HG03066 (cell line): ENCODE data around the gene BCAR3.

Source experiments
- ATAC-seq: cut with Tn5 transposase; IDR thresholded peaks from one replicate; pipeline ENCODE4 v1.9.1; 2021; ENCODE audit warnings: low read depth; ENCODE audit not compliant: unreplicated experiment

The BCAR3 gene

GRCh38 chr1:93649231-93649630 lies 32.4 kb downstream of the BCAR3 start:
- ATAC-seq: no peak

GRCh38 chr1:93648656-93649055 lies 33.0 kb downstream of the BCAR3 start:
- ATAC-seq: no peak

GRCh38 chr1:93641527-93641926 lies 40.1 kb downstream of the BCAR3 start:
- no peak for ATAC-seq

GRCh38 chr1:93640656-93641440 lies 40.8 kb downstream of the BCAR3 start:
- no peak for ATAC-seq

DNA sequence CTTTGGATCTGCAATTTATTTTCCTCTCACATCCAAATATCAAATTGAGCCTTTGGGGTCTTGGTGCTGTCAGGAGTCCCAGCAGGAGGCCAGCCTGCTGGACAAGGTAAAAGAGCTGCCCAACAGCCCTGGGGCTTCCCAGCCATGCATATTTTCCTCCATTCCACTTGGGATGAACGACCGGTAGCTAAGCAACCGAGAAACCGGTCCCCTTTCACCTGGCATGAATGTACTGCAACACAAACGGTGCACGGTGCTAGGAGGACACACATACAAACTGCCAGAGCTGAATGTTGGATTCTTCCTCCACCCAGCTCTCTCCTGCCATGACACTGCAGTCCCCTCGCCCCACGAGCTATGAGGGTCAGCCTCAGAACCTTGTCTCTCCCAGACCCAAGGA lies 42.7 kb downstream of the BCAR3 start:
- no peak for ATAC-seq

- no peak for ATAC-seq
These were observed 43.3 kb downstream of the BCAR3 start for GRCh38 chr1:93638307-93638847.

DNA sequence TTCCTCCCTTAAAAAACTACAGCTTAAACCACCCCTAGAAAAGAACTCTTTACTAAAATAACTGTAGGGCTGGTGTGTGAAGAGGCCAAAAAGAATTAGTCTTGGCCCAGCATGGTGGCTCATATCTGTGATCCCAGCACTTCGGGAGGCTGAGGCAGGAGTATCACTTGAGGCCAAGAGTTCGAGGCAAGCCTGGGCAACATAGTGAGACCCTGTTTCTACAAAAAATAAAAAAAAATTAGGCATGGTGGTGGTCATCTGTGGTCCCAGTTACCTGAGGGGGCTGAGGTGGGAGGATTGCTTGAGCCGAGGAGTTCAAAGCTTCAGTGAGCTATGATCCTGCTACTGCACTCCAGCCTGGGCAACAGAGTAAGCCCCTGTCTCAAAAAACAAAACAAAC lies 44.9 kb downstream of the BCAR3 start:
- no peak for ATAC-seq

GRCh38 chr1:93635614-93636543 lies 45.8 kb downstream of the BCAR3 start:
- ATAC-seq: no peak

DNA sequence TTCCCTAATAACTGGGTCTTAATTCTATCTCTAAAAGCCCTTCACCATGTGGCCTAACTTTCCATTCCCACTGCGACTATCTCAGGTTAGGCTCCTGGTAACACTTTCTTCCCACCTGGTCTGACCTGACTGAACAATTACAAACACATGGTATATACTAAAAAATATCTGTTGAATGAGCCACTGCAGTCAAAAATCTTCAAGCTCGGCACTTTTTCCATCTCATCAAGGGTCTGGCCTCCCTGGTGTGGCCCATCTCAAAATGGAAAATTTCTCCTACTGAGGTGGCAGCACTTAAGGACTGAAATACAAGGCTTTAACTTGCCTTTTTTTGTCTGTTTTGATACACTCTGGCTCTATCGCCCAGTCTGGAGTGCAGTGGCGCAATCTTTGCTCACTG lies 48.3 kb downstream of the BCAR3 start:
- ATAC-seq: no peak

- ATAC-seq: no peak
These were observed 49.8 kb downstream of the BCAR3 start for GRCh38 chr1:93631626-93632365.

DNA sequence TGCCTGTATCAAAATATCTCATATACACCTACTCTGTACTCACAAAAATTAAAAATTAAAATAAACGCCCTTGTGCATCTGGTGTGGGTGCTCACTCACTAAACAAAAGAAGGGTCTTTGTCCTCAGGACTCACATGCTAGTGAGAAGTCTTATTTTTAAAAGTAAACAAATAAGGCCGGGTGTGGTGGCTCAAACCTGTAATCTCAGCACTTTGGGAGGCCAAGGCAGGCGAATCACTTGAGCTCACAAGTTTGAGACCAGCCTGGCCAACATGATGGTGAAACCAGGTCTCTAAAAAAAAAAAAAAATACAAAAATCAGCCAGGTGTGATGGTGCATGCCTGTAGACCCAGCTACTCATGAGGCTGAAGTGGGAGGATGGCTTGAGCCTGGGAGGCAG lies 51.5 kb downstream of the BCAR3 start:
- no peak for ATAC-seq

GRCh38 chr1:93629101-93630059 lies 52.3 kb downstream of the BCAR3 start:
- no peak for ATAC-seq

- no peak for ATAC-seq
These were observed 53.0 kb downstream of the BCAR3 start for GRCh38 chr1:93628681-93629080.

DNA sequence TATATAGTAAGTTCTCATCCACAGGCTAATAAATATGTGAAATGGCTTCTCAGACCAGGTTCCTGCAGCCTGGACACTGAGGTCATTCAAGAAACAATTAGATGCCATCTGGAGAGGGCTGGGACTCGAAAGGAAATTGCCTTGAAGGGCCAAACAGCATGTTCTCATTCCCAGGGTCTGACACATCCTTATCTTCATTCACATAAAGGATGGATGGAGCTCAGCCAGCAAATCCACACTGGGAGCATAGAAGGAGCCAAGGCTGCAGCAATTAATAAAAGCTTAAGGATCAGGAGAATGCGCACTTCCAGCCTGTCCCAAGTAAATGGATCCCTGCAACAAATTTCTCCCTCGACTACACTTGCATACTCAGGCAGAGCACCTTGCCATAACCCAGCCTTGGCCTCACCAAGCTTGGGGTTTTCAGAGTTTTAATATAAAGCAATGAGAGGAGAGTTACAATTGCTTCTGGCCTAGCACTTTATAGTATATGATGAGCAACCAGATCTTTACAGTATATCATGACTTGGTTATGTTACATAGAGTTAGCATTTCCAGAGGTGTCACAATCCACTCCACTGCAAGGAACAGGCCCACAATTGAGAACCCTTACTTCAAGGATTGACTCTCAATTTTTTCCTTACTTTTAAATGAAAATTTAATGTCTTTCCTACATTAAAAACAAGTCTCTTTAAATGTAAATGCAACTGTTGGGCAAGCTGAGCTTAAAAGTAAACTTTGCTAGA lies 55.9 kb downstream of the BCAR3 start:
- no peak for ATAC-seq

DNA sequence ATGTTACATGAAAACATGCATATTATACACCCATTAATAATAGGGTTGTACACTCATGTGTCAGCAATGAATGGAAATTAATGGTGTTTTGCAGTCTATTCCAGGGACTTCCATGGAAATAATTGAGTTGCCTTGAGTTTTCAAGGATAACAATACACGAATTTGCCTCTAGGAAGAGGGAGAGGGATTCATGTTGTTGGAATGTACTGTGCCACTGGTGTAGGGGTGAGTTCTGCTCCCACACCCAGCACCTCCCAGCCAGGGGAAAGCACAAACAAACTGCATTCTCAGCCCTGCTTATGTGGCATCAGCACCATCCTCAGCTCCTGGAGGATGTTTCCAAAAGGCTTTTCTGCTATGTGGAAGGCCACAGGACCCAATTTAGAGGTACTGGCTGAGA lies 57.8 kb downstream of the BCAR3 start:
- ATAC-seq: no peak

- ATAC-seq: no peak
These were observed 58.2 kb downstream of the BCAR3 start for GRCh38 chr1:93623436-93623835.

- no peak for ATAC-seq
These were observed 60.4 kb downstream of the BCAR3 start for GRCh38 chr1:93621246-93621645.

DNA sequence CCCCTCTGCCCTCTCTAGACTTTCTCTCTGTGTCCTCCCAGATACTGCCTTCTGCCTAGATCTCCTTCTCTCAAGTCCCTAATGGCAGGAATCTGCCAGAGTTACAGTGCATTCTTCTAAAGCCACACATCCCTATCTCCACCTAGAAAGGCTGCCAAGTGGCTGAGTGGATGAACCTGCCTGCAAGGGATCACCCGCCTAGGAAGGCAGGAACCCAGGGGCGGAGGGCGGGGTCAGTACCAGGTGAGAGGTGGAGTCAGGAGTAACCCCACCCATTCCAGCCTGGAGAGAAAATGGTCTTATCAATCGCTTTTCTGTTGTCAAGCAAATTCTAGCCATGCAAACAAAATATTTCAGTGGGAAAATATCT lies 60.8 kb downstream of the BCAR3 start:
- ATAC-seq: no peak
